Activated CD8-positive, alpha-beta memory T cell treated with anti-CD3 and anti-CD28 coated beads, Interleukin-2, amount 50 U/mL, for 4 hours (primary cell): Measurements from ENCODE around the gene PDCD6IP.
"Not testable (repeated sequence)": the region's sequence is repeated elsewhere in the genome, so short reads cannot be mapped to it uniquely, and the experiment has no call there.

Source experiments
- DNase-seq: peaks from one replicate; pipeline ENCODE4 v3.0.0-alpha.2; 2020

Gene PDCD6IP

GRCh38 chr3:33857701-33858100, 59.3 kb downstream of the PDCD6IP start:
- not testable (repeated sequence) for DNase-seq

GRCh38 chr3:33858131-33858530, 59.7 kb downstream of the PDCD6IP start:
- no peak for DNase-seq

- DNase-seq: no peak
Observed at GRCh38 chr3:33860373-33861050, 62.1 kb downstream of the PDCD6IP start.

- DNase-seq: no peak
Observed at GRCh38 chr3:33865133-33865532, 66.7 kb downstream of the PDCD6IP start.

- DNase-seq: no peak
Observed at GRCh38 chr3:33868309-33868708, 69.9 kb downstream of the PDCD6IP start.

GRCh38 chr3:33869977-33870376, 71.5 kb downstream of the PDCD6IP start:
- no peak for DNase-seq

GRCh38 chr3:33874815-33875214, 76.4 kb downstream of the PDCD6IP start:
- DNase-seq: no peak

GRCh38 chr3:33875680-33876079, 77.2 kb downstream of the PDCD6IP start:
- DNase-seq: no peak

GRCh38 chr3:33877187-33877586, 78.8 kb downstream of the PDCD6IP start:
- DNase-seq: no peak

- no peak for DNase-seq
Observed at GRCh38 chr3:33879540-33879939, 81.1 kb downstream of the PDCD6IP start.

GRCh38 chr3:33881156-33882064, 83.0 kb downstream of the PDCD6IP start:
- no peak for DNase-seq

- no peak for DNase-seq
Observed at GRCh38 chr3:33882296-33882695, 83.9 kb downstream of the PDCD6IP start.

GRCh38 chr3:33883538-33883950, 85.1 kb downstream of the PDCD6IP start:
- no peak for DNase-seq

- no peak for DNase-seq
Observed at GRCh38 chr3:33883951-33884561, 85.6 kb downstream of the PDCD6IP start.

- no peak for DNase-seq
Observed at GRCh38 chr3:33884701-33885100, 86.3 kb downstream of the PDCD6IP start.

GRCh38 chr3:33885496-33885895, 87.1 kb downstream of the PDCD6IP start:
- no peak for DNase-seq

GRCh38 chr3:33886015-33886414, 87.6 kb downstream of the PDCD6IP start:
- DNase-seq: no peak

GRCh38 chr3:33887478-33887877, 89.0 kb downstream of the PDCD6IP start:
- no peak for DNase-seq

GRCh38 chr3:33889394-33890039, 91.1 kb downstream of the PDCD6IP start:
- no peak for DNase-seq

GRCh38 chr3:33892655-33893054, 94.2 kb downstream of the PDCD6IP start:
- DNase-seq: no peak

GRCh38 chr3:33895658-33896057, 97.2 kb downstream of the PDCD6IP start:
- no peak for DNase-seq

GRCh38 chr3:33897306-33897705, 98.9 kb downstream of the PDCD6IP start:
- DNase-seq: no peak

- no peak for DNase-seq
Observed at GRCh38 chr3:33898901-33899300, 100.5 kb downstream of the PDCD6IP start.
